Retinal pigment epithelial cell (primary cell): ENCODE data around the gene SLC25A20.

Experiments
- DNase-seq: peaks from one replicate; pipeline ENCODE4 v3.0.0-alpha.2; 2010; ENCODE audit warnings: low read depth
- H3K4me3 ChIP-seq: 2 replicates; pipeline ENCODE4 v1.5.1; 2011; ENCODE audit warnings: mild to moderate bottlenecking, low read length, control low read depth, moderate library complexity
- TF ChIP-seq, protein P1 (sequence below): conservative IDR thresholded peaks from 2 replicates; pipeline ENCODE4 v1.5.1; 2011; ENCODE audit warnings: low read depth, low read length, control low read depth, inconsistent platforms

The SLC25A20 gene

DNA sequence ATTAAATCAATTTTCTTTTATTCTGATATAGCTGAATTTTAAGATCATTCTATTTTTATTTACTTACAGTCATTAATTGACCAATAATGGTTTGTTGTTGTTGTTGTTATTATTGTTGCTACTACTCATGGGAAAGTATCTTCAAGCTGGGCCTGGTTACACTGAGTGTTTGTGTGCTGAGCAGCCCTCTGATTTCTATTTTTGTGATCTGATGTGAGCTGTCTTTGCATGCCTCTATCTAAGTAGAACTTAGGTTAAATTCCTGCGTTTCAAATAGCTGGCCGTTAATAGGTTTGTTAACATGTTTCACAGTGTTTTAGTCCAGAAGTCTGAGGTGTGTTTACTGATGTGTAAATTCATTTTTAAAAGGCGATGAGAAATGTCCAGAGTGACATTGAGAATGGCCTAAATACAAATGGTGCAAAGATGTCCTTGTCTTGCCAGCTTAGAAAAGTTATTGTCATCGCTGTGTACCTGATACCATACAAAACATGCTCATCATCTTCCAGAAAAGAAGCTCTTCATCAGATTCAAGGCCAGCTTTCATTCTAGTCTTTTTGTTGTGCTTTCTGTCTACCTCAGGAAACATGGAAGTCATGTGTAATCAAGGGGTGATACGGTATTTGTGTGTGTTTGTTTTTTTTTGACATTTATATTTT is 35.8 kb upstream of the SLC25A20 start:
- TF ChIP-seq, protein P1, sequence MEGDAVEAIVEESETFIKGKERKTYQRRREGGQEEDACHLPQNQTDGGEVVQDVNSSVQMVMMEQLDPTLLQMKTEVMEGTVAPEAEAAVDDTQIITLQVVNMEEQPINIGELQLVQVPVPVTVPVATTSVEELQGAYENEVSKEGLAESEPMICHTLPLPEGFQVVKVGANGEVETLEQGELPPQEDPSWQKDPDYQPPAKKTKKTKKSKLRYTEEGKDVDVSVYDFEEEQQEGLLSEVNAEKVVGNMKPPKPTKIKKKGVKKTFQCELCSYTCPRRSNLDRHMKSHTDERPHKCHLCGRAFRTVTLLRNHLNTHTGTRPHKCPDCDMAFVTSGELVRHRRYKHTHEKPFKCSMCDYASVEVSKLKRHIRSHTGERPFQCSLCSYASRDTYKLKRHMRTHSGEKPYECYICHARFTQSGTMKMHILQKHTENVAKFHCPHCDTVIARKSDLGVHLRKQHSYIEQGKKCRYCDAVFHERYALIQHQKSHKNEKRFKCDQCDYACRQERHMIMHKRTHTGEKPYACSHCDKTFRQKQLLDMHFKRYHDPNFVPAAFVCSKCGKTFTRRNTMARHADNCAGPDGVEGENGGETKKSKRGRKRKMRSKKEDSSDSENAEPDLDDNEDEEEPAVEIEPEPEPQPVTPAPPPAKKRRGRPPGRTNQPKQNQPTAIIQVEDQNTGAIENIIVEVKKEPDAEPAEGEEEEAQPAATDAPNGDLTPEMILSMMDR = no peak
- no peak for DNase-seq
- no peak overlapping the region for H3K4me3 ChIP-seq

DNA sequence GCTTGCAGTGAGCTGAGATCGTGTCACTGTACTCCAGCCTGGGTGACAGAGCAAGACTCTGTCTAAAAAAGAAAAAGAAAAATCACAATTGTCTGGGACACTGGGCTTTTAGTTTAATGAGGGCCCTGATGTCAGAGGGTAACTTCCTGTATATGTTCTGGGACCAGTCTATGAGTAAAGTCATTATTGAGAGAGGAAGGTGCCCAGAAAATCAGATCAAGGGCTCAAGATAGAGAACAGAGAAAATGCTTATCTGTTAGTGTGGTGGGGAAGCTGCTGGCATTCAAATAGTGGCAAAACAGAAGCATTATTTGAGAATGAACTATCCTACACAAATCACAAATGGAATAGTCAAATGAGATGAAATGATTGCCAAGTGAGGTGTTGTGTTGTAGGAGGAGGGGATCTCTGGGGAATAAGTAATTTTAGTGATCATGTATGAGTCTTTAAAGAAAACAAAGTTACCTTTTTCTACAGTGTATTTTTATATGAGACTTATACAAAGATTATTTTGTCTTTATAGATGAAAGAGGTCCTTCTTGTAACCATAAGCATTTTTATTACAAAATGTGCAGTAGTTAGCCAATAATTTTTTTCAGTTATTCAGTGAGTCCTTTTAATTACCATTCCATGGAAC is 33.4 kb upstream of the SLC25A20 start:
- no peak for DNase-seq
- no peak overlapping the region for H3K4me3 ChIP-seq
- TF ChIP-seq, protein P1 = no peak

DNA sequence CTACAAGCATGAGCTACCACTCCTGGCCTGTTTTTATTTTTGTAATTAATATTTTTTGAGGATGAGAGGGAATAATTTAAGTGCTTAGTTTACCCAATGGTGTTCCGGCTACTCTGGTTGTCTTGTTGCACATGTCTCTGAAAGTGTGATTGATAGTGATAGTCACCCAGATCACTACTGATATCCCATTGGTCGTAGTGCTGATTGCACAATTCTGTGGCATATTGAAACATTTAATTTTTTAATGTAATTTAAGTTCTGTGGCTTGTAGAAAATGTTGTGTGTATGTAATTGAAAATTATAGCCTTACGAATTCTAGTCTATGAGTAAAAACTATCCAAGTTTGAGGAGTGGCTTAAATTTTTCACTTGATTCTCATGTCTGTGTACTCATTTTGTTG is 31.9 kb upstream of the SLC25A20 start:
- no peak for DNase-seq
- TF ChIP-seq, protein P1 = no peak
- no peak overlapping the region for H3K4me3 ChIP-seq

- no peak overlapping the region for H3K4me3 ChIP-seq
- TF ChIP-seq, protein P1 = no peak
- DNase-seq = no peak
These were observed 30.8 kb upstream of the SLC25A20 start for GRCh38 chr3:48929358-48930035.

- TF ChIP-seq, protein P1 = no peak
- H3K4me3 ChIP-seq = no peak overlapping the region
- no peak for DNase-seq
These were observed 30.0 kb upstream of the SLC25A20 start for GRCh38 chr3:48928679-48929078.

DNA sequence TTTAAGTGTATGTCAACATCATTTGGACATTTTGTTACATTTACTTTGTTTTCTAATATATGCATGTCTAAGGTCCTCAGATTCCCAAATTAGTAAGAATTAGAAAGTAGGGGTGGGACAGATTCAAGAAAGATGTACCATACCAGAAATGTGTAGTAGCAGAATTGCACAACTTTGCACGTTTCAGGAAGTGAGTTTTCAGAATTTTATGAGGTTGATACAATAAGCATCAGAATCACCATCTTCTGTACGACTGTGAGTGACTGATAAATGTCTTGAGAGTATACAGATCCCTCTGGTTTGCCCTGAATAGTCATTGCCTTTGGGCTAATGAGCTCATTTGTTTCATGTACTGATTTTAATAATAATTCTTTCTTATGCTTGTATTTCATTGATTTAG is 29.2 kb upstream of the SLC25A20 start:
- H3K4me3 ChIP-seq = no peak overlapping the region
- no peak for DNase-seq
- TF ChIP-seq, protein P1 = no peak
